ENCODE results near the gene KDELR3.

- TF ChIP-seq CTCF (IDR thresholded peaks at IDR 0.05 in 2 of 3, conservative IDR thresholded peaks at IDR 0.05 in 1 of 3; ENCODE audit: borderline replicate concordance in 1 of 3, insufficient read depth in 1 of 3, low read depth in 2 of 3, low read length in 2 of 3) (0 out of 6 replicates have a peak, but pooled peaks of 1 of the 3 experiments have one; percentile 5), RAD21 (IDR thresholded peaks at IDR 0.05; ENCODE audit: low read depth) (no peak), POLR2A (IDR thresholded peaks at IDR 0.05; ENCODE audit: borderline replicate concordance, extremely low read depth, insufficient read depth, insufficient read length) (no peak), SRF (IDR thresholded peaks at IDR 0.05; ENCODE audit: low read depth) (no peak), POLR2AphosphoS5 (IDR thresholded peaks at IDR 0.05; ENCODE audit: low read depth, low read length) (no peak), ATF3 (IDR thresholded peaks at IDR 0.05) (no peak), EZH2 (IDR thresholded peaks at IDR 0.05) (no peak), FOSL1 (IDR thresholded peaks at IDR 0.05; ENCODE audit: low read depth) (no peak), ELF1 (IDR thresholded peaks at IDR 0.05; ENCODE audit: borderline replicate concordance, low read depth) (no peak), SP1 (IDR thresholded peaks at IDR 0.05; ENCODE audit: low read depth) (no peak), MAX (IDR thresholded peaks at IDR 0.05) (no peak), JUND (IDR thresholded peaks at IDR 0.05) (no peak), EZH2phosphoT487 (IDR thresholded peaks at IDR 0.05; ENCODE audit: borderline replicate concordance) (no peak), YY1 (IDR thresholded peaks at IDR 0.05; ENCODE audit: extremely low read depth, insufficient replicate concordance, low read depth, low read length) (no peak)
These were observed 37.0 kb downstream of the KDELR3 start for GRCh38 chr22:38504731-38505540.

Data from HCT116 (cell line).